ENCODE data around the gene ADAMTS17. TPM values are rescaled to one million over a fixed set of nuclear protein-coding genes. Genes with fewer than 3 reads are reported as not detected.

The ADAMTS17 gene, protein sequence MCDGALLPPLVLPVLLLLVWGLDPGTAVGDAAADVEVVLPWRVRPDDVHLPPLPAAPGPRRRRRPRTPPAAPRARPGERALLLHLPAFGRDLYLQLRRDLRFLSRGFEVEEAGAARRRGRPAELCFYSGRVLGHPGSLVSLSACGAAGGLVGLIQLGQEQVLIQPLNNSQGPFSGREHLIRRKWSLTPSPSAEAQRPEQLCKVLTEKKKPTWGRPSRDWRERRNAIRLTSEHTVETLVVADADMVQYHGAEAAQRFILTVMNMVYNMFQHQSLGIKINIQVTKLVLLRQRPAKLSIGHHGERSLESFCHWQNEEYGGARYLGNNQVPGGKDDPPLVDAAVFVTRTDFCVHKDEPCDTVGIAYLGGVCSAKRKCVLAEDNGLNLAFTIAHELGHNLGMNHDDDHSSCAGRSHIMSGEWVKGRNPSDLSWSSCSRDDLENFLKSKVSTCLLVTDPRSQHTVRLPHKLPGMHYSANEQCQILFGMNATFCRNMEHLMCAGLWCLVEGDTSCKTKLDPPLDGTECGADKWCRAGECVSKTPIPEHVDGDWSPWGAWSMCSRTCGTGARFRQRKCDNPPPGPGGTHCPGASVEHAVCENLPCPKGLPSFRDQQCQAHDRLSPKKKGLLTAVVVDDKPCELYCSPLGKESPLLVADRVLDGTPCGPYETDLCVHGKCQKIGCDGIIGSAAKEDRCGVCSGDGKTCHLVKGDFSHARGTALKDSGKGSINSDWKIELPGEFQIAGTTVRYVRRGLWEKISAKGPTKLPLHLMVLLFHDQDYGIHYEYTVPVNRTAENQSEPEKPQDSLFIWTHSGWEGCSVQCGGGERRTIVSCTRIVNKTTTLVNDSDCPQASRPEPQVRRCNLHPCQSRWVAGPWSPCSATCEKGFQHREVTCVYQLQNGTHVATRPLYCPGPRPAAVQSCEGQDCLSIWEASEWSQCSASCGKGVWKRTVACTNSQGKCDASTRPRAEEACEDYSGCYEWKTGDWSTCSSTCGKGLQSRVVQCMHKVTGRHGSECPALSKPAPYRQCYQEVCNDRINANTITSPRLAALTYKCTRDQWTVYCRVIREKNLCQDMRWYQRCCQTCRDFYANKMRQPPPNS
- total RNA-seq (2011; cell fraction: chromatin; rRNA removed; ENCODE audit: low replicate concordance) = not detected in 2 replicates
- under 0.01 TPM in 1 of 2 replicates, not detected in the other for total RNA-seq (2011; cell fraction: nucleolus; rRNA removed)
- not detected in 2 replicates for total RNA-seq (2011; cell fraction: nucleoplasm; rRNA removed)
- 0.14 TPM in 1 of 2 replicates, not detected in the other for total RNA-seq (2014; rRNA removed)
- total RNA-seq (2014; rRNA removed; fragmentation: Illumina TruSeq; extraction: Trizol) = not detected in 2 replicates
- not detected in 2 replicates for total RNA-seq (2015; rRNA removed; fragmentation: Illumina TruSeq; extraction: Trizol)
- total RNA-seq (2021) = 0.07 and 0.09 TPM in 2 replicates
- not detected in 2 replicates for polyA plus RNA-seq (2011; rRNA removed)
- polyA plus RNA-seq (2011; cell fraction: cytosol; rRNA removed) = 0.12 TPM in 1 of 2 replicates, not detected in the other
- polyA plus RNA-seq (2011; cell fraction: nucleus; rRNA removed) = not detected in 2 replicates
- 0.26 TPM in 1 of 2 replicates, not detected in the other for polyA plus RNA-seq (2012)
- 0.01 TPM in 1 of 2 replicates, not detected in the other for polyA plus RNA-seq (2014; fragmentation: Illumina TruSeq; extraction: Trizol)
- not detected for polyA plus RNA-seq (2014; fragmentation: Nextera tagmentation; extraction: Ambion mirVana)
- not detected in 2 replicates for polyA plus RNA-seq (2014; rRNA removed)
- polyA minus RNA-seq (2011; rRNA and poly(A)+ RNA removed) = not detected in 2 replicates
- polyA minus RNA-seq (2011; cell fraction: cytosol; rRNA and poly(A)+ RNA removed) = not detected in 2 replicates
- polyA minus RNA-seq (2011; cell fraction: nucleus; rRNA and poly(A)+ RNA removed) = not detected in 2 replicates
- percentile 10 among the genes with signal in this experiment for Bru-seq, nascent RNA
- BruChase-seq, experiment 1, labeled RNA remaining after a 2-hour chase = percentile 9 among the genes with signal in this experiment
- BruChase-seq, experiment 2, labeled RNA remaining after a 6-hour chase = percentile 7 among the genes with signal in this experiment
- long read RNA-seq, experiment 1 = 0 reads
- long read RNA-seq, experiment 2 = 0 reads
- long read RNA-seq, experiment 3 = 0 reads

GRCh38 chr15:100341750-100342560 lies at the start of gene ADAMTS17:
Gene ADAMTS17, minus strand, starts transcription at chr15:100341975. Its CDS starts 76 bp downstream, at chr15:100341899.
- H3K27ac ChIP-seq (ENCODE audit: extremely low read depth, low read depth, low read length) = no peak within 1 kb of the TSS
- H3K79me2 ChIP-seq (ENCODE audit: control insufficient read depth, insufficient read depth, low read length) = no peaks in the 10 kb centered on the region
- 37% methylated on average over 32 of the region's 59 CpGs for WGBS (ENCODE audit: insufficient coverage, low coverage, missing lambda C conversion rate)
- ATAC-seq = peak; percentile 87
- H4K20me1 ChIP-seq (replicated peaks; ENCODE audit: control insufficient read depth, insufficient read depth, low read length) = no peaks in the 10 kb centered on the region
- ChIA-PET POLR2A (no interaction called here), CTCF (ENCODE audit: low intra/inter-chr PET ratio) (interaction anchor here (0.5 to 0.9 kb wide), 3 partner anchors 309 to 665 kb away, joined by 3 read pairs; no protein-coding TSS in a partner anchor)
- BruUV-seq (replicated peaks) = no TSS peak
- peaks cover 2 to 9% of the 10 kb centered on the region in 2 experiments; a peak in 1 of 5 replicates for H3K27me3 ChIP-seq (ENCODE audit: control insufficient read depth in 2 of 2, insufficient read depth in 2 of 2, low read length in 2 of 2)
- intact Hi-C loops (cut with micrococcal nuclease) = no loop called here
- no peak within 1 kb of the TSS for H2AFZ ChIP-seq (ENCODE audit: low read depth, low read length)
- H3K4me3 ChIP-seq = no peak within 1 kb of the TSS
- FAIRE-seq = no peak
- H3K36me3 ChIP-seq (ENCODE audit: control insufficient read depth, insufficient read depth, low read length) = no peaks in the 10 kb centered on the region
- H3K4me1 ChIP-seq (replicated peaks in 1 of 2; ENCODE audit: control insufficient read depth in 2 of 2, insufficient read depth in 2 of 2, low read length in 2 of 2) = peaks cover 0 to 4% of the 10 kb centered on the region in 2 experiments; a peak in 1 of 5 replicates
- no peak within 1 kb of the TSS for H3K9ac ChIP-seq (ENCODE audit: insufficient read depth in 1 of 2, low read depth in 2 of 2, low read length in 2 of 2)
- H3K9me1 ChIP-seq (ENCODE audit: control insufficient read depth, insufficient read depth, low read length) = no peaks in the 10 kb centered on the region
- H3K9me3 ChIP-seq (replicated peaks; ENCODE audit: control insufficient read depth, insufficient read depth, low read depth, low read length) = no peaks in the 10 kb centered on the region
- no peak within 1 kb of the TSS for H3K4me2 ChIP-seq (ENCODE audit: insufficient read depth, low read length)
- DNase-seq (ENCODE audit: extremely low read depth in 1 of 4, low spot score in 3 of 4) = peak; percentile 25 to 51 (median 40)
- in situ Hi-C loops (cut with MboI) = no loop called here
- TF ChIP-seq FOSL1 (tag; conservative IDR thresholded peaks at IDR 0.05) (no peak), RAD51 (IDR thresholded peaks at IDR 0.05; ENCODE audit: borderline replicate concordance, low read depth) (no peak), RAD21 (CRISPR knock-in tag; conservative IDR thresholded peaks at IDR 0.05 in 1 of 2, IDR thresholded peaks at IDR 0.05 in 1 of 2) (peak in 1 of 2 experiments; percentile 40; a peak in 2 of 4 replicates), ZNF197 (CRISPR knock-in tag; IDR thresholded peaks at IDR 0.05; ENCODE audit: low read depth) (no peak), ARHGAP35 (IDR thresholded peaks at IDR 0.05; ENCODE audit: partially characterized antibody) (no peak), ZBTB33 (CRISPR knock-in tag; IDR thresholded peaks at IDR 0.05) (peak; percentile 56), FOXP1 (CRISPR knock-in tag; IDR thresholded peaks at IDR 0.05) (no peak)
